ENCODE measurements around the gene MAD1L1. TPM values are rescaled to one million over a fixed set of nuclear protein-coding genes. Genes with fewer than 3 reads are reported as not detected.

The MAD1L1 gene
- total and polyA plus RNA-seq, 7 donors, result 11.7 to 17.5 (median 15.6) TPM

GRCh38 chr7:1815051-1815481 is 417.7 kb downstream of the MAD1L1 start:
- WGBS, 3 donors, result 64 to 81% (median 71%) methylated on average over 15 to 17 of the region's 17 CpGs
- peaks cover 11% of the 10 kb centered on the region for H3K4me1 ChIP-seq
- no peak overlapping the region for H3K27ac ChIP-seq
- peak in 1 of 2 donors; percentile 52 for DNase-seq
- intact Hi-C loops (cut with DNase I), result loop anchor here (10.0 kb wide), 1 partner anchor 390 kb away; no protein-coding TSS in a partner anchor
- peak in 1 of 4 donors; percentile 29 for ATAC-seq
- H3K4me3 ChIP-seq, result no peak overlapping the region
- TF ChIP-seq, protein P1, sequence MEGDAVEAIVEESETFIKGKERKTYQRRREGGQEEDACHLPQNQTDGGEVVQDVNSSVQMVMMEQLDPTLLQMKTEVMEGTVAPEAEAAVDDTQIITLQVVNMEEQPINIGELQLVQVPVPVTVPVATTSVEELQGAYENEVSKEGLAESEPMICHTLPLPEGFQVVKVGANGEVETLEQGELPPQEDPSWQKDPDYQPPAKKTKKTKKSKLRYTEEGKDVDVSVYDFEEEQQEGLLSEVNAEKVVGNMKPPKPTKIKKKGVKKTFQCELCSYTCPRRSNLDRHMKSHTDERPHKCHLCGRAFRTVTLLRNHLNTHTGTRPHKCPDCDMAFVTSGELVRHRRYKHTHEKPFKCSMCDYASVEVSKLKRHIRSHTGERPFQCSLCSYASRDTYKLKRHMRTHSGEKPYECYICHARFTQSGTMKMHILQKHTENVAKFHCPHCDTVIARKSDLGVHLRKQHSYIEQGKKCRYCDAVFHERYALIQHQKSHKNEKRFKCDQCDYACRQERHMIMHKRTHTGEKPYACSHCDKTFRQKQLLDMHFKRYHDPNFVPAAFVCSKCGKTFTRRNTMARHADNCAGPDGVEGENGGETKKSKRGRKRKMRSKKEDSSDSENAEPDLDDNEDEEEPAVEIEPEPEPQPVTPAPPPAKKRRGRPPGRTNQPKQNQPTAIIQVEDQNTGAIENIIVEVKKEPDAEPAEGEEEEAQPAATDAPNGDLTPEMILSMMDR (IDR thresholded peaks at IDR 0.05), result no peak
- H3K27me3 ChIP-seq (ENCODE audit: insufficient read depth in 3 of 3, low read length in 2 of 3), result peaks cover 0 to 3% (median 0%) of the 10 kb centered on the region in 3 donors
- H3K9me3 ChIP-seq, result no peaks in the 10 kb centered on the region
- no peaks in the 10 kb centered on the region for H3K36me3 ChIP-seq (ENCODE audit: insufficient read depth in 1 of 2, low read depth in 1 of 2)

DNA sequence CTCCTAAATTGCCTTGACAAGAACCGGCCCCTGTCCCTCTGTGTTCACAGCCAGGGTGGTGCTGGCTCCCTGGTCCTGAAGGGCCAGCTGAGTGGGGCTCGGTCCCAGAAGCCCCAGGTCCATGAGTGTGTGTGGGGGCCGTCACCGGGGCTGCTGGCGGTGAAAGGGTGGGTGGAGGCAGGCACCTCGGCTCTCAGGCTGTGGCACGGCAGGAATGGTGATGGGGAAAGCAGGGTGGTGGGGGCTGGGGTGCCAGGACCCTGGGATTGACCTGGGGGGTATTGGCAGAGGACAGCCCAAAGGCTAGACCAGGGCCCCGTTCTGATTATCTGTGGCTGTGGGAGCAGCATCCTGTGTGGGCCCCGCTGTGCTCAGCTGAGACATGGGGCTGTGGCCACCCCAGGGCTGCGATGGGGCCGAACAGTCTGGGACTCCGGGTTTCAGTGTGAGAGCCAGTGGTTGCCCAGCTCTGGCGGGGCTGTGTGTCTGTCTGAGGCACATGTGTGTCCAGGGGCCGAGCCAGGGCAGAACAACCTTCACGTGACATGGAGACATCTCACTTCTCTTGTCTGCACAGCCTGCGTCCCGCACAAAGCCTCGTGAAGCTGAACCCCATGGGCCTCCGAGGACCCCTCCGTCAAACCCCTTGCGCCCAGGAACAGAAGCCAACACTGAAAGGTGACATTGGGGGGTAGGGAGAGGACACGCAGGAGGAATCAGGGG is 418.5 kb downstream of the MAD1L1 start:
- DNase-seq, result no peak

DNA sequence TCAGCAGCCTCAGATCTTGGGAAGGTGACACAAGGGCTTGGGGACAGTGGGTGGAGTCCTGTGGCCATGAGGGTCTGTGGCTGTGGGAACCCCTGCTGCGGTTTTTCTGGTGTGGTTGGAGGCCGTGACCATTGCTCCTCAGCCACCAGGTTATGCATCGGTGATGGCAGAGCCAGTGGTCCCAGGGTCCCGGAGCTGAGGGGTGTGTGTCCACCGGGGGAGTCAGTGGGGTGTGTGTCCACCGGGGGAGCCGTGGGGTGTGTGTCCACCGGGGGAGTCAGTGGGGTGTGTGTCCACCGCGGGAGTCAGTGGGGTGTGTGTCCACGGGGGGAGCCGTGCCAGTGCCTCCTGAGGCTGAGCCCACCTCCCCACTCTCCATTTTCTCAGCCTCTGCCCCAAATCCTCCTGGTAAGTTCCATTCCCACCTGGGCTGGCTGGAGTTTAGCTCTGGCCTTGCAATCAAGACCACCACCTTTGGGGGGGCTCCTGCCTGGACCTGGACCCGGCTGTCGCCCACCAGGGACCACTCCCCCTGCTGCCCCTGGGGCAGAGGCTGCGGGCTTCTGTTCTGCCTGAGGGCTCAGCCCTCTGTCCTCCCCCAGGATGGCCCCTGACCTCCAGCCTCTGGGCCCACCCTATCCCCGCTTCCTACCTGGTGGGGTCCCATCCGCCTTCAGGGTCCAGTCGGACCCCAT is 419.2 kb downstream of the MAD1L1 start:
- peaks cover 0 to 3% (median 0%) of the 10 kb centered on the region in 3 donors for H3K27me3 ChIP-seq (ENCODE audit: insufficient read depth in 3 of 3, low read length in 2 of 3)
- H3K27ac ChIP-seq, result no peak overlapping the region
- 88 to 97% (median 91%) methylated on average over 10 to 18 of the region's 18 CpGs for WGBS, 3 donors
- intact Hi-C loops (cut with DNase I), result loop anchor here (10.0 kb wide), 1 partner anchor 391 kb away; no protein-coding TSS in a partner anchor
- no peak overlapping the region for H3K4me3 ChIP-seq
- TF ChIP-seq, protein P1 (IDR thresholded peaks at IDR 0.05), result no peak
- peaks cover 10% of the 10 kb centered on the region for H3K4me1 ChIP-seq
- ATAC-seq (no peak), DNase-seq (no peak)
- no peaks in the 10 kb centered on the region for H3K36me3 ChIP-seq (ENCODE audit: insufficient read depth in 1 of 2, low read depth in 1 of 2)
- H3K9me3 ChIP-seq, result no peaks in the 10 kb centered on the region

More for the DNA sequence above, 418.5 kb downstream of the MAD1L1 start:
- WGBS, 3 donors, result 91 to 93% (median 92%) methylated on average over 21 to 22 of the region's 22 CpGs
- ATAC-seq, result no peak
- no peak overlapping the region for H3K4me3 ChIP-seq
- no peaks in the 10 kb centered on the region for H3K36me3 ChIP-seq (ENCODE audit: insufficient read depth in 1 of 2, low read depth in 1 of 2)
- H3K4me1 ChIP-seq, result peaks cover 11% of the 10 kb centered on the region
- TF ChIP-seq, protein P1 (IDR thresholded peaks at IDR 0.05), result no peak
- no peaks in the 10 kb centered on the region for H3K9me3 ChIP-seq
- peaks cover 0 to 3% (median 0%) of the 10 kb centered on the region in 3 donors for H3K27me3 ChIP-seq (ENCODE audit: insufficient read depth in 3 of 3, low read length in 2 of 3)
- no peak overlapping the region for H3K27ac ChIP-seq
- intact Hi-C loops (cut with DNase I), result loop anchor here (10.0 kb wide), 1 partner anchor 391 kb away; no protein-coding TSS in a partner anchor

DNA sequence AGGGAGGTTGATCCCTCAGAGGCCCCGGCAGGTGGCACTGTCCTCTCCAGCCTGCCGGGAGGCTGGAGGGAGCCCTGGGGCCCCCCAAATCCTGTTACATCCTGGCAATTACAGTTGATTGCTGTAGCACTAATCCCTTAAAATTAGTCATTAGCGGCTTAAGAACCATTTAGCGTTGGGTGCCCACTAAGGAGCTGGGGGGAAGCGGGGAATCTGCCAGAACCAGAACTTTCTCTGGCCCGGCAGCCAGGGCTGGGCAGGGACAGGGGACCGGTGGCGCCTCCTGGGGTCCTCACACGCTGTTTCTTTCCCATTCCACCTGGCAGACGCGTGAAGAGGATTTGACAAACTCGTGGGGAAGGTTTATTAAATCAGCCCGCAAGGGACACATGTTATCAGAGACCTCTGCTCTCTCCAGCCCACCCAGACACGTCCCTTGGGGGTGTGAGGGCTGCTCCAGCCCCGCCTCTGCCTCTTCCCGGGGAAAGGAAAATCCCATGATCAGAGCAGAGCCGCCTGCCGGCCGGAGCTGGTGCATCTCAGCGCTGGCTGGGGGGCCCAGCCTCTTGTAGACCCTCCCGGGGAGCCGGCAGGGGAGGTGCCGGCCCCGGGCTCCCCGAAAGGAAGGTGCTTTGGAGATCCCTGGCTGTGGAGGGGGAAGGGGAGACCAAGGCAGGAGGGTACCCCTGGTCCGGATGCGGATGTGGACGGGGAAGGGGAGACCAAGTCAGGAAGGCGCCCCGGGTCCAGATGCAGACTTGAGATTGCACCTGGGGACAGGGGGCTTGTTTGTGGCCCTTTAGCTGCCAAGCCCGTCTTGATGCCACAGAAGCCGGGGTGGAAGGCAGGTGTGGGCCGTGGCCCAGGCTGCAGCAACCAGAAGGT is 420.0 kb downstream of the MAD1L1 start:
- Histone ChIP-seq H3K4me1 (peaks cover 4% of the 10 kb centered on the region), H3K27me3 (ENCODE audit: insufficient read depth in 3 of 3, low read length in 2 of 3) (peaks cover 0 to 3% (median 0%) of the 10 kb centered on the region in 3 donors), H3K36me3 (ENCODE audit: insufficient read depth in 1 of 2, low read depth in 1 of 2) (no peaks in the 10 kb centered on the region), H3K4me3 (no peak overlapping the region), H3K27ac (no peak overlapping the region), H3K9me3 (no peaks in the 10 kb centered on the region)
- peak in 3 of 4 donors; percentile 53 to 76 (median 62) for ATAC-seq
- intact Hi-C loops (cut with DNase I), result loop anchor here (10.0 kb wide), 1 partner anchor 392 kb away; no protein-coding TSS in a partner anchor
- DNase-seq, result no peak
- WGBS, 3 donors, result 52 to 54% (median 54%) methylated on average over 33 of the region's 33 CpGs
- TF ChIP-seq, protein P1 (IDR thresholded peaks at IDR 0.05), result peak; percentile 41
